Activated gamma-delta T cell treated with anti-CD3 and anti-CD28 coated beads, Interleukin-2, amount 50 U/mL, for 16 hours (primary cell): ENCODE measurements around the gene COL4A2.
A peak's percentile ranks its signal among the peaks of the same experiment; 100 is the strongest.

Source experiments
- DNase-seq: peaks from one replicate; pipeline ENCODE4 v3.0.0-alpha.2; 2020; ENCODE audit warnings: low read depth

COL4A2 gene

DNA sequence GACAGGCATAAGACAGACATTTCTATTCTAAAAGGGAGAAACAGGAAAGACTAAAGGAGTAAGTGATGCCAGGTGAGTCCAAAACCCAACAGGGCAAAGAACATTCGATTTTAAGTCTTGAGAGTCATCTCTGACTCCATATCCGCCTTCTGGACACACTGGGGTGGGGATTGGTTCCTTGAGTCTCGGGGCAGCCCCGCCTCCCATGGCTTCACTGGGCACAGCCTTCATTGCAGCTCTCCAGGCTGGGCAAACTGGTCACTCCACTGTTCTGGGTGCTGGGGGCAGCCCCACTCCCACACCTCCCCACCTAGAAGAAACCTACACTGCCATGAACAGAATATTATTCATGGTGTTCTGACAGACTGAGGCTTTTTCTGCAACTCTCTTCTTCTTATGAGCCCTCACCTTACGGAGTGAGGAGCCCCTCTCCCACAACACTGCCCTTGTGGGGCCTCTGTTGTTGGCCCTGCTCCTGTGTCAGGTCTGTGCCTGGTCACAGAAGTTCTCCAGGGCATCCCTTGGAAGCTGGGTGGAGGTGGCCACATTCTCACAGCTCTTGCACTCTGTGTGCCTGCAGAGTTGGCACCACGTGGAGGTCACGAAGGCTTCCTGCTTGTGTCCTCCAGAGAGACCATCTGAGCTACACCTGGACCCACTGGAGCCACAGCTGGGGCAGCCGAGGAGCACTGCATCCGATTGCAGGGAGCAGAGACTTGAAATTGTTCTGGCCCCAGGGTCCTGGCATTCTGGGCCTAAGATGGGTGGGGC lies 95.4 kb downstream of the COL4A2 start:
- no peak for DNase-seq

GRCh38 chr13:110403315-110403714 lies 96.2 kb downstream of the COL4A2 start:
- DNase-seq, result no peak

- DNase-seq, result no peak
These were observed 96.6 kb downstream of the COL4A2 start for GRCh38 chr13:110403721-110404120.

DNA sequence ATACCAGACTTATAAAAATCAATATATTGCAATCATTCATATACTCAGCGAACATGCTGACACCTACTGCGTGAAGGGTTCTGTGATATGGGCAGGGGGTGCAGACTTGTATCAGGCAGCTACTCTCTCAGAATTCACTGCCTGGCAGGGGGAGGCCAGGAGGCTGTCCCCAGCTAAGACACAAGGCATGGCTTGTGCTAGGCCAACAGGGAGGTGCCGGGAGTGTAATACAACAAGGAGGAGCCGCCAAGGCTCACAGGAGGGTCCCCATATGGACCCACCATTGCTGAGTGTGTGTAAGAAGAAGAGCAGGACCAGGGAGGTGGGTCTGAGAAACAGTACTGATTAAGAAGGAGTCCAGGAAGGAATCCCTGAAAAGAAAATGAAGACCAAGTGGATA lies 97.2 kb downstream of the COL4A2 start:
- DNase-seq, result no peak

- DNase-seq, result no peak
These were observed 98.7 kb downstream of the COL4A2 start for GRCh38 chr13:110405597-110406450.

DNA sequence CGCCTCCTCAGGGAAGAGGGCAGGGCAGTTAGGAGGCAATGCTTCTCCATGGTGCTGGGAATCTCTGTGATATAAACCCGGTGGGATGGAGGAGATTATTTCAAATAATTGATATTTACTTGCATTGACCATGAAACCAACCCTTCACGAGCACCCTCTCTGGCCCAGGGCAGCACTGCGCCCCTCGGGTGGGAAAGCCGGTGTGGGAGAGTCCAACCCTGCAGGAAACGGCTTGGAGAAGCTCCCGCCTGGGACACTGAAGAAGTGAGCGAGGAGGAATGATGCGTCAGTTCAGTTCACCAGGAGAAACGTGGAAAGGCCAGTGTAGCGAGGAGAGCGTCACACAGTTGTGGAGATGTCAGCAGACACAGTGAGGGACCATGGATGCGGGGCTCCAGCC lies 99.9 kb downstream of the COL4A2 start:
- DNase-seq, result no peak

DNA sequence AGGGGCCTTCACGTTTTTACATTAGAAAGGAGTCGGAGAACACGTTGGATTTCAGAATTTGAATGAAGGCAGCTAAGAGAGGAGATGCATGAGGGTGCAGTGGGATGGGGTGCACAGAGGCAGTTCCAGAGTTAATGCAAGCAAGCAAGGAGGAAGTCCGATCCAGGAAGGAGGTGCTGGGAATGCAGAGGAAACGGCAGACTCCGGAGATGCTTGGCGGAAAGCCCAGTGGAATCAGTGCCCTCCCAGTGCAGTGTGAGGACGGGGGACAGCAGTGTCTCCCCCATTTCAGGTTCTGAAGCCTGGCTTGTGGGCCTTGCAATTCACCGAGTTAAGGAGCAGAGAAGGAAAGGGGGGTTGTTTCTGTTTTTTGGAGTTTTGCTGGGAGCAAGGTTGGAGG lies 100.4 kb downstream of the COL4A2 start:
- no peak for DNase-seq

DNA sequence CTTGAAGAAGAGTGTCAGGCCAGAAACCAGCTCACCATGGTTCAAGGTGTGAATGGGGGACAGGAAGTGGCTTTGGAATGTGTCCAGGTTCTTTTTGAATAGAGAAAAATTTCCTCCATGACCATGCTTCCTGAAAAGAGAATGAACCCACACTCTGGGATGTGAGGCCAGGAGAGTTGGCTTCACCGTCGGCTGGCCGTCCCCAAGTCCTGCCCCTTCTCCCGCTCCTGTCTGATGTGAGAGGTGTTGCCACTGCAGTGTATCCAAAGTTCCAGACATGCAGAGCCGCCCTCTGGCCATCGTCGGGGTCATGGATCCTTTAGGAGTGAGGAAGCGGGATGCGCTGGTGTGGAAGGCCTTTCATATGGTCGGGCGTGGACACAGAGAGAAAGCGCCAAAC lies 101.2 kb downstream of the COL4A2 start:
- no peak for DNase-seq

GRCh38 chr13:110409581-110409992 lies 102.5 kb downstream of the COL4A2 start:
- no peak for DNase-seq

GRCh38 chr13:110410000-110410399 lies 102.9 kb downstream of the COL4A2 start:
- DNase-seq, result no peak

GRCh38 chr13:110410936-110411687 lies 104.0 kb downstream of the COL4A2 start:
- no peak for DNase-seq

DNA sequence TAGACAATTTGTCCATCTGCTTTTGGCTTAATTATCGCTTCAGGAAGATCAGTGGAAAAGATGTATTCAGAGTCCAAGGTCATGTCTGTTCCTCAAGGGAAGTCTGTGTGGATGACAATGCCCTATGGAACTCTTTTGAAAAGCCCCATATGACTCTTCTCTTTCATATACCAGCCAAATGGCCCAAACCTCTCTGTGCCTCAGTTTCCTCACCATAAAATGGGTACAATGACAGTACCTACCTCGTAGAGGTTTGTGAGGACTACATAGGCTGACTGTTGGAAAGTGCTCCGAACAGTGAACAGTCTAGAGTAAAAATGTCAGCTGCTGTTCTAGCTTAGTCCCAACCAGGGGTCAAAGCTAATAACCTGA lies 104.6 kb downstream of the COL4A2 start:
- no peak for DNase-seq

- DNase-seq, result peak; percentile 16
These were observed 105.2 kb downstream of the COL4A2 start for GRCh38 chr13:110412132-110412914.

DNA sequence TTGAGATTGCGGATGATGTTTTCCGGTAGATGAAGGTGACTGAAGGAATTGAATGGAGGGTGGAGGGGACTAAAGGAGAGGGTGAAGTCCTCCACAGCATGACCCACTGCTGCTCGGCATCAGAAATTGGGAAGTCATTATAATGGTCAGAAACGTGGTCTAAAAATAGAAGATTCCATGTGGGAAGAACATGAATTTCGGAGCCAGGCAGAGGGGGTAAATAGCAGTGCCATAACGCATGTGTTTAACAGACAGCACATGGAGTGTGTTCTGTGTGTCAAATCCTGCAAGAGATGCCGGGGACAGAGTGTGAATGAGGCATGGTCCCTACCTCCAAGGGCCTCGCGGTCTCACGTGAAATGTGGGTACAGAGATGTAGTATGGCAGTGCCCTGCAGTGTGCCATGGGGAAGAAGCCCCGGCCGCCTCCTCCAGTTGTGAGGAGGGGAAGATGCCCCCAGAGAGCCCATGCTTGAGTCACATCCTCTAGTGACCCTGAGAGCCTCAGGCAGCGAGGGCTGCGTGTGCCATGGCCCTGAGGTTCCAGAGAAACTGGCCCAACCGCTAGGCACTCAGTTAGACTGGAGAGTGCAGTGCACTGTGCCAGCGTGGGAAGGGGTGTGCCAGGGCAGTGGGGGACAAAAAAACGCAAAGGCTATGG lies 106.1 kb downstream of the COL4A2 start:
- DNase-seq, result no peak

- DNase-seq, result no peak
These were observed 106.6 kb downstream of the COL4A2 start for GRCh38 chr13:110413676-110414040.

DNA sequence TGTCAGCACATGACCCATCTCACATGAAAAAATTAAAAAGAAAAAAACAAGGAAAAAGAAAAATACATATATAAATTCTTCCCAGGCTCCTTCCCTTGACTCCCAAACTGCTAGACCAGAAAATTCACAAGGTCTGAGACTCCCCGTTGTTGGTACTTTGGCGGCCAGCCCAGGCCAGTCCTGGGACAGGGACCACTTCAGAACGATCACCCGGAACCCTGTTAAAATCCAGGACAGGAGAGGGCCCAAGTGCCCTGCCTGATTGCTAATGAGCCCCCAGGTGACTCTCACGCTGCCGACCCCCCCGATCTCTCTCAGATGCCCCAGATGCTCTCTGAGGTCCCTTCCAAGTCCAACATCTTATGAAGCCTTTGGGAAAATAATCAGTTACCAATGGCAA lies 107.2 kb downstream of the COL4A2 start:
- DNase-seq, result no peak

GRCh38 chr13:110414931-110415330 lies 107.8 kb downstream of the COL4A2 start:
- DNase-seq, result no peak

GRCh38 chr13:110415669-110416068 lies 108.6 kb downstream of the COL4A2 start:
- no peak for DNase-seq

DNA sequence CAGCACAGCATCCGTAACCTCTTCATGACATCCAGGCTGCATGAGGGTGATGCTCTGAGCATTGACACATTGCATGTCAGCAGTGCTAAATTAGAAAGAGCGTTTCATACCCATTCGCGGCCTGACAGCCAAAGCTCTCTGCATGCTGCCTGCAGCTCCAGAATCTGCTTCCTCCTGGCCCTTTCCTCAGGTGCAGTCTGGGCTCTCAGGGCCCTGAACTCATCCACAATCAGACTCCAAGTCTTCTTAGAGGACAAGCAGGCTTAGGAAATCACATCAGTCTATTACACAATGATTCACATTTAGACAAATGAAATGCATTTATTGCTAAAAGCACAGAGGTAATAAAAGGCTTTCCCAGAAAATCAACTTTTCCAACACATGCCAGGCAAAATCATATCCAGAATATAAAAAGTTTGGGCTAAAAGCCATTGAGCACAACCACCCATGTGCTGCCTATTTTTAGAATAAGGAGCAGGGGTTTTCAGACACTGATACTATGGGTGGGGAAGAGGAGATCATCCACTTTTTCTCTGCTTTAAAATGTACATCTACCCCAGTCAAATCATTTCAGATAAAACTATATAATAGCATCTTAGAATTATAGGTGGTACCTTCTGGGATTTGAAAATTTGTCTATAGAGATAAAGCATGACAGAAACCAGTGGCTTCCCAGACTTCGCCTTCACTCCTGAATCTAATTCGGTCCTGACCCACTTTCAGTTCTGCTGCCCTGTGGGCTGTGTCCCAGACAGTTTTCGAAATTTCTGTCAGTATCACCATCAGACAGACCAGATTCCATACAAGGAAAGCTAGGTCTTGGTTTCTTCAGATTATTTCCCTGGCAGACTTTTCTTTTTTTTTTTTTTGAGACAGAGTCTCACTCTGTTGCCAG lies 109.3 kb downstream of the COL4A2 start:
- no peak for DNase-seq

- DNase-seq, result no peak
These were observed 111.9 kb downstream of the COL4A2 start for GRCh38 chr13:110418944-110419343.
